GM20431 (cell line): ENCODE measurements around the gene GSTA1.
"Not testable (repeated sequence)": the region's sequence is repeated elsewhere in the genome, so short reads cannot be mapped to it uniquely, and the experiment has no call there.

Experiments used
- in situ Hi-C: fragments of 300-500 bp; cut with MseI, MboI; formaldehyde crosslinking; loops from one replicate; pipeline ENCODE4 v1.15.0; 2020; ENCODE audit warnings: low sequenced_read_pairs; ENCODE audit not compliant: unreplicated experiment

The GSTA1 gene

GRCh38 chr6:52760105-52760765 lies 43.4 kb downstream of the GSTA1 start:
- in situ Hi-C loops: no loop called here

- in situ Hi-C loops: no loop called here
Measured at GRCh38 chr6:52759085-52759484, 44.5 kb downstream of the GSTA1 start.

- in situ Hi-C loops: not testable (repeated sequence)
Measured at GRCh38 chr6:52757651-52758338, 45.8 kb downstream of the GSTA1 start.

- in situ Hi-C loops: no loop called here
Measured at GRCh38 chr6:52754443-52754842, 49.2 kb downstream of the GSTA1 start.

GRCh38 chr6:52753137-52753536 lies 50.5 kb downstream of the GSTA1 start:
- in situ Hi-C loops: not testable (repeated sequence)

- in situ Hi-C loops: no loop called here
Measured at GRCh38 chr6:52752310-52752709, 51.3 kb downstream of the GSTA1 start.

- in situ Hi-C loops: no loop called here
Measured at GRCh38 chr6:52749556-52750152, 54.0 kb downstream of the GSTA1 start.

GRCh38 chr6:52747301-52747700 lies 56.3 kb downstream of the GSTA1 start:
- in situ Hi-C loops: not testable (repeated sequence)

- in situ Hi-C loops: no loop called here
Measured at GRCh38 chr6:52746213-52746612, 57.4 kb downstream of the GSTA1 start.

- in situ Hi-C loops: no loop called here
Measured at GRCh38 chr6:52745764-52746201, 57.8 kb downstream of the GSTA1 start.

GRCh38 chr6:52741872-52742271 lies 61.7 kb downstream of the GSTA1 start:
- in situ Hi-C loops: no loop called here
